HG03095 (cell line): ENCODE measurements around the gene COLQ.

ENCODE experiments used
- ATAC-seq: cut with Tn5 transposase; IDR thresholded peaks from one replicate; pipeline ENCODE4 v1.9.1; 2021; ENCODE audit warnings: moderate library complexity; ENCODE audit not compliant: unreplicated experiment

COLQ gene

GRCh38 chr3:15520804-15521572 is 518 bp downstream of the COLQ start:
- ATAC-seq = no peak

GRCh38 chr3:15520185-15520584 is 1.3 kb downstream of the COLQ start:
- ATAC-seq = no peak

- no peak for ATAC-seq
Measured at GRCh38 chr3:15519096-15519495, 2.4 kb downstream of the COLQ start.

GRCh38 chr3:15514663-15515340 is 6.7 kb downstream of the COLQ start:
- ATAC-seq = no peak

GRCh38 chr3:15513810-15514662 is 7.5 kb downstream of the COLQ start:
- ATAC-seq = no peak

GRCh38 chr3:15513116-15513515 is 8.4 kb downstream of the COLQ start:
- no peak for ATAC-seq

- no peak for ATAC-seq
Measured at GRCh38 chr3:15512166-15512565, 9.3 kb downstream of the COLQ start.

GRCh38 chr3:15511156-15511555 is 10.3 kb downstream of the COLQ start:
- no peak for ATAC-seq

GRCh38 chr3:15510493-15510892 is 11.0 kb downstream of the COLQ start:
- ATAC-seq = no peak

GRCh38 chr3:15506571-15506970 is 14.9 kb downstream of the COLQ start:
- ATAC-seq = no peak

- no peak for ATAC-seq
Measured at GRCh38 chr3:15505479-15506165, 15.9 kb downstream of the COLQ start.

- ATAC-seq = no peak
Measured at GRCh38 chr3:15502616-15503015, 18.9 kb downstream of the COLQ start.

GRCh38 chr3:15501126-15501525 is 20.4 kb downstream of the COLQ start:
- ATAC-seq = no peak

- no peak for ATAC-seq
Measured at GRCh38 chr3:15500107-15500724, 21.3 kb downstream of the COLQ start.

GRCh38 chr3:15499536-15499935 is 22.0 kb downstream of the COLQ start:
- no peak for ATAC-seq

GRCh38 chr3:15498431-15499214 is 22.9 kb downstream of the COLQ start:
- no peak for ATAC-seq

GRCh38 chr3:15497964-15498363 is 23.5 kb downstream of the COLQ start:
- ATAC-seq = no peak

- no peak for ATAC-seq
Measured at GRCh38 chr3:15496341-15496664, 25.2 kb downstream of the COLQ start.

GRCh38 chr3:15495461-15496340 is 25.8 kb downstream of the COLQ start:
- ATAC-seq = no peak
